Endothelial cell of umbilical vein (primary cell): ENCODE results near the gene SAMD10.

Experiments
- CTCF ChIP-seq, 2 donors: IDR thresholded peaks; 1 replicate in 1 of 2; 2 replicates in 1 of 2; pipeline ENCODE4 v1.5.1; 2011; ENCODE audit warnings: low read length in 2 of 2, mild to moderate bottlenecking in 2 of 2, moderate library complexity in 2 of 2, control low read depth in 1 of 2, inconsistent platforms in 1 of 2, low read depth in 1 of 2; ENCODE audit not compliant: insufficient read depth in 1 of 2; ENCODE audit errors: extremely low read depth in 1 of 2
- EZH2 ChIP-seq: IDR thresholded peaks from 2 replicates; pipeline ENCODE4 v1.6.1; 2012; ENCODE audit warnings: borderline replicate concordance, low read depth, mild to moderate bottlenecking, moderate library complexity, low read length, inconsistent platforms; ENCODE audit not compliant: severe bottlenecking
- GATA2 ChIP-seq: IDR thresholded peaks from 2 replicates; pipeline ENCODE4 v1.7.0; 2011; ENCODE audit warnings: low read depth, mild to moderate bottlenecking, moderate library complexity, mixed read lengths, low read length; ENCODE audit not compliant: insufficient read length, insufficient read depth
- JUN ChIP-seq: IDR thresholded peaks from 2 replicates; pipeline ENCODE4 v1.6.1; 2011; ENCODE audit warnings: borderline replicate concordance, low read depth; ENCODE audit not compliant: insufficient read length, insufficient read depth
- MAX ChIP-seq: IDR thresholded peaks from 2 replicates; pipeline ENCODE4 v1.6.1; 2011; ENCODE audit not compliant: insufficient read depth, insufficient read length
- MYC ChIP-seq: IDR thresholded peaks from one replicate; pipeline ENCODE4 v1.6.1; 2011; ENCODE audit warnings: mild to moderate bottlenecking, low read depth, low read length
- POLR2A ChIP-seq: IDR thresholded peaks from 2 replicates; pipeline ENCODE4 v1.6.1; 2012; ENCODE audit warnings: low read depth, mild to moderate bottlenecking, control low read depth, low read length
- POLR2AphosphoS5 ChIP-seq: IDR thresholded peaks from 2 replicates; pipeline ENCODE4 v1.6.1; 2012; ENCODE audit warnings: low read depth, mild to moderate bottlenecking, control low read depth, low read length, moderate library complexity; ENCODE audit not compliant: insufficient read depth

- TF ChIP-seq CTCF (IDR thresholded peaks at IDR 0.05; ENCODE audit: extremely low read depth in 1 of 2, insufficient read depth in 1 of 2, low read depth in 1 of 2, low read length in 2 of 2) (no peak), MAX (no peak), POLR2AphosphoS5 (no peak), JUN (no peak), POLR2A (no peak), GATA2 (no peak), EZH2 (no peak), MYC (no peak)
These were observed 11.9 kb downstream of the SAMD10 start for GRCh38 chr20:63967330-63968135.
